ENCODE measurements around the gene LDLRAD3.

LDLRAD3 gene

DNA sequence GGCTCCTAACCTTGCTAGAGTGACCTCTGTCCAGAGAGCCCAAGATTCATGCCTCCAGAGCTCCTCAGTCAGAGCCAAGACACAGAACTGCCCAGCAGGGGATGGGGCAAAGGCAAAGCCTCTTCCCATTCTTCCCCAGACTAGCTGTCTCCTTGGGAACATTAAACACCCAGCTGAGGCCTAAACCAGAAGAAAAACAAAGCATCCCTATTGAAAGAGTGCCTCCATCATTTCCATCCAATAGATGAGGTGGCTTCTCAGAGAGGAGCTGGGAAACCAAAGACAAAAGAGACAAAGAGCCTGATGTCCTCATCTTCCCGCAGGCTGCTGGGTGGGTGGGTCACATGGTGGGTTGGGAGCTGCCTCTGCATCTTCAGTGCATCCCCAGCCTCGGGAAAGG lies 308.0 kb downstream of the LDLRAD3 start:
- Histone ChIP-seq H3K36me3 (ENCODE audit: control insufficient read depth, insufficient read depth, low read length) (no peaks in the 10 kb centered on the region), H3K27me3 (replicated peaks; ENCODE audit: control insufficient read depth, insufficient read depth, low read length) (no peaks in the 10 kb centered on the region; the same call in 1 of the 2 replicates), H3K4me3 (replicated peaks; ENCODE audit: low read depth, low read length) (no peak overlapping the region)
- TF ChIP-seq, protein P1, sequence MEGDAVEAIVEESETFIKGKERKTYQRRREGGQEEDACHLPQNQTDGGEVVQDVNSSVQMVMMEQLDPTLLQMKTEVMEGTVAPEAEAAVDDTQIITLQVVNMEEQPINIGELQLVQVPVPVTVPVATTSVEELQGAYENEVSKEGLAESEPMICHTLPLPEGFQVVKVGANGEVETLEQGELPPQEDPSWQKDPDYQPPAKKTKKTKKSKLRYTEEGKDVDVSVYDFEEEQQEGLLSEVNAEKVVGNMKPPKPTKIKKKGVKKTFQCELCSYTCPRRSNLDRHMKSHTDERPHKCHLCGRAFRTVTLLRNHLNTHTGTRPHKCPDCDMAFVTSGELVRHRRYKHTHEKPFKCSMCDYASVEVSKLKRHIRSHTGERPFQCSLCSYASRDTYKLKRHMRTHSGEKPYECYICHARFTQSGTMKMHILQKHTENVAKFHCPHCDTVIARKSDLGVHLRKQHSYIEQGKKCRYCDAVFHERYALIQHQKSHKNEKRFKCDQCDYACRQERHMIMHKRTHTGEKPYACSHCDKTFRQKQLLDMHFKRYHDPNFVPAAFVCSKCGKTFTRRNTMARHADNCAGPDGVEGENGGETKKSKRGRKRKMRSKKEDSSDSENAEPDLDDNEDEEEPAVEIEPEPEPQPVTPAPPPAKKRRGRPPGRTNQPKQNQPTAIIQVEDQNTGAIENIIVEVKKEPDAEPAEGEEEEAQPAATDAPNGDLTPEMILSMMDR (IDR thresholded peaks at IDR 0.05; ENCODE audit: insufficient read depth, low read length, poor library complexity, severe bottlenecking), result no peak
- DNase-seq (ENCODE audit: extremely low read depth, insufficient read length), result no peak

DNA sequence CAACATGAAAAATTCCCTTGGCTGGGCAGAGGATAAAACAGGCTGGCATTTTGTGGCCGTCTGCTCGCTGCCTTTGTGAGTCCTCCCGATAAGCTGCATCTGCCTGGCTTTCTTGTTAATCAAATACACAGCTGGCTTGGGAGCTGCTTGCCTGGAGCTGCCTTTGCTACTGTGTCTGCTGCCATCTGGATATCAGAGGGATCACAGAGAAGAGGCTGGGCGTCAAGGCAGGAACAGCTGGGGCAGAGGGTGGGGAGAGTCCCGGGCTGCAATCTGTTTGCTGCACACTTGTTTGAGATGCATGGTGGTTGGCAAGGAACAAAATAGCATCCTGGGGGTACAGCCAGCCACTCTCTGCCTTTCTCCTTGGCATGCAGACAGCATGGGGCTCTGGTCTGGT lies 309.4 kb downstream of the LDLRAD3 start:
- Histone ChIP-seq H3K4me3 (replicated peaks; ENCODE audit: low read depth, low read length) (no peak overlapping the region), H3K36me3 (ENCODE audit: control insufficient read depth, insufficient read depth, low read length) (no peaks in the 10 kb centered on the region), H3K27me3 (replicated peaks; ENCODE audit: control insufficient read depth, insufficient read depth, low read length) (no peaks in the 10 kb centered on the region; the same call in 1 of the 2 replicates)
- DNase-seq (ENCODE audit: extremely low read depth, insufficient read length), result no peak
- TF ChIP-seq, protein P1 (IDR thresholded peaks at IDR 0.05; ENCODE audit: insufficient read depth, low read length, poor library complexity, severe bottlenecking), result no peak

DNA sequence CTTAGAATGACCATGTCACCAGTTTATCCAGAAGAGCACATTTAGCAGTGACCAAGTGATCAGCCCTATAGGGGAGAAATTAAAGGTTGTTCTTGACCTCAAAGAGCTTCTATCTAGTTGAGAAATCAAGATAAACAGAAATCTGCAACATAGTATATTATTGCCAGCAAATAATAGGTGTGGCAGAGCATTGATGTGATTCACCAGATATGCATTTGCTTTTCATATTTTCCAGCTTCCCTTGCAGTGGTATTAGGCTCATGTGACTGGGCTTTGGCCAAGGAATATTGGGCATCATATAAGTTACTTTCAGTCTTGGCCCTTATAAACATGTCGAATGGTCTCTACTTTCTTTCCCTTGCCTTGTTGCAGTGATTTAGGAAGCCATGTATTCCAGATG lies 310.9 kb downstream of the LDLRAD3 start:
- no peak for DNase-seq (ENCODE audit: extremely low read depth, insufficient read length)
- no peaks in the 10 kb centered on the region for H3K27me3 ChIP-seq (replicated peaks; ENCODE audit: control insufficient read depth, insufficient read depth, low read length)
- TF ChIP-seq, protein P1 (IDR thresholded peaks at IDR 0.05; ENCODE audit: insufficient read depth, low read length, poor library complexity, severe bottlenecking), result no peak

DNA sequence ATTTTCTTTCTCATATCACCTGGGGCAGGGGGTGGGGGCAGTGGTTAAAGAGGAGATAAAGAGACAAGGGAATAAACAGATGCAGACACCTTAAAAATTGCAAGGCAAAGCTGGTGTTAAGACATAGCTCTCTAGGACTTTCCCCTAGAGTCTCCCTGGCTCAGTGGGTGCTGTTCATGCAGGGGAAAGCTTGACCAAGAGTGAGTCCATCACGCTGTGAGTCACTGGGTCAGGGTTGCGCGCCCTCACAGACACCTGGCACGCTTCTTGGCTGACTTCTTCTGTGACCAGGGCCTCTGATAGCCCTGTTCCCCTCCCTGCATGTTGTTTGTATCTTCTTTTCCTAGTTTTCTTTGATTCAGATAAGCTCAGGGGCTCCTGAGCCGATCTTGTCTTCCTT lies 313.5 kb downstream of the LDLRAD3 start:
- DNase-seq (ENCODE audit: extremely low read depth, insufficient read length), result no peak
- TF ChIP-seq, protein P1 (IDR thresholded peaks at IDR 0.05; ENCODE audit: insufficient read depth, low read length, poor library complexity, severe bottlenecking), result no peak

More for the DNA sequence above, 310.9 kb downstream of the LDLRAD3 start:
- H3K36me3 ChIP-seq (ENCODE audit: control insufficient read depth, insufficient read depth, low read length), result no peaks in the 10 kb centered on the region
- H3K4me3 ChIP-seq (replicated peaks; ENCODE audit: low read depth, low read length), result no peak overlapping the region

DNA sequence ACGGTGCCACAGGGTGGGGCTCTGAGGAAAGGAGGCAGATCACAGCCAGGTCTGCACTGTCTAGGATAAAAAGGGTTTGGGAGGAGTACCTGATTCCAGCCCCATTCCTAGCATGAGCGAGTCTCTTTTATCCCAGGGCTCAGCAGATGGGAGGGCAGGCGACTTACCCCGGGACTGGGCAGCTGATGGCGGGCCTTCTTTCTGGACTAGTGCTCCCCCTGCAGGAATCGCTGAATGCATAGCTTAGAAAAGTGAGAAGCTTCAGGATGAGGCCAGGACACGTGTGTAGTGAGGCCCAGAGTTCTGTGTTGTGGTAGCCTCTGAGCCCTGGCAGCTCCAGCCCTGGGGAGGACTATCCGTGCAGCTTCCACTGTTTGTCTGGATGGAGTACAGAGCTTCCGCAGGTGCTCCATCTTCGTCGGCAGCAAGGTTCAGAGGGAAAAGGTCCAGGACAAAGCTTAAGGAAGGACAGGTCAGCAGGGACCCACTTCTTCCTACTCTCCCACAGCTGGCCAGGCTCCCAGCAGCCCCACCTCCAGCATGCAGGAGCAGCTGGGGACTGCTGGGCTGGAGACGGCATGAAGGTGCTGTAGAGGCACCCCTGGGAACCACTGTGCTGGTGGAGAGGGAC lies 315.0 kb downstream of the LDLRAD3 start:
- TF ChIP-seq, protein P1 (IDR thresholded peaks at IDR 0.05; ENCODE audit: insufficient read depth, low read length, poor library complexity, severe bottlenecking), result peak; percentile 63
- Histone ChIP-seq H3K4me3 (replicated peaks; ENCODE audit: low read depth, low read length) (no peak overlapping the region), H3K27me3 (replicated peaks; ENCODE audit: control insufficient read depth, insufficient read depth, low read length) (no peaks in the 10 kb centered on the region; the same call in none of the 2 replicates), H3K36me3 (ENCODE audit: control insufficient read depth, insufficient read depth, low read length) (no peaks in the 10 kb centered on the region)
- peak; percentile 24 for DNase-seq (ENCODE audit: extremely low read depth, insufficient read length)

More for the DNA sequence above, 313.5 kb downstream of the LDLRAD3 start:
- Histone ChIP-seq H3K27me3 (replicated peaks; ENCODE audit: control insufficient read depth, insufficient read depth, low read length) (no peaks in the 10 kb centered on the region; the same call in 1 of the 2 replicates), H3K4me3 (replicated peaks; ENCODE audit: low read depth, low read length) (no peak overlapping the region), H3K36me3 (ENCODE audit: control insufficient read depth, insufficient read depth, low read length) (no peaks in the 10 kb centered on the region)

All from GM06990 (cell line).